GM10266 (cell line): ENCODE results near the gene SCMH1.

Source experiments
- DNase-seq: peaks from one replicate; pipeline ENCODE4 v3.0.0; 2012; ENCODE audit errors: extremely low spot score
- CTCF ChIP-seq: IDR thresholded peaks from 2 replicates; pipeline ENCODE4 v1.5.1; 2012; ENCODE audit warnings: mild to moderate bottlenecking, low read depth; ENCODE audit not compliant: control insufficient read depth, insufficient read depth; ENCODE audit errors: missing control alignments

Gene SCMH1

GRCh38 chr1:41240781-41241353, 1.2 kb downstream of the SCMH1 start:
- DNase-seq: peak; percentile 37
- no peak for TF ChIP-seq CTCF

- peak; percentile 34 for TF ChIP-seq CTCF
- peak; percentile 44 for DNase-seq
Observed at GRCh38 chr1:41239988-41240610, 2.0 kb downstream of the SCMH1 start.

- no peak for DNase-seq
- TF ChIP-seq CTCF: no peak
Observed at GRCh38 chr1:41238311-41238988, 3.7 kb downstream of the SCMH1 start.

GRCh38 chr1:41236781-41237180, 5.3 kb downstream of the SCMH1 start:
- TF ChIP-seq CTCF: no peak
- no peak for DNase-seq

GRCh38 chr1:41235893-41236292, 6.2 kb downstream of the SCMH1 start:
- DNase-seq: no peak
- no peak for TF ChIP-seq CTCF

- no peak for TF ChIP-seq CTCF
- no peak for DNase-seq
Observed at GRCh38 chr1:41233708-41234107, 8.4 kb downstream of the SCMH1 start.

GRCh38 chr1:41232305-41232704, 9.8 kb downstream of the SCMH1 start:
- DNase-seq: no peak
- TF ChIP-seq CTCF: no peak
